Testis (tissue), 2 donors: ENCODE results near the gene HLA-DOA.

Source experiments
- POLR2A ChIP-seq: fragments of 450-650 bp; IDR thresholded peaks from one replicate; pipeline ENCODE4 v1.6.1; 2017; ENCODE audit warnings: antibody characterized with exemption, mild to moderate bottlenecking, moderate library complexity
- TF ChIP-seq, protein P1 (sequence below), 3 experiments: fragments of 450-650 bp in 2 of 3; fragments of 200-600 bp in 1 of 3; sonication (generic) in 1 of 3; IDR thresholded peaks; one replicate each; pipeline ENCODE4 v1.5.1; 2016 to 2019; ENCODE audit warnings: antibody characterized with exemption in 3 of 3, mild to moderate bottlenecking in 2 of 3, moderate library complexity in 1 of 3

DNA sequence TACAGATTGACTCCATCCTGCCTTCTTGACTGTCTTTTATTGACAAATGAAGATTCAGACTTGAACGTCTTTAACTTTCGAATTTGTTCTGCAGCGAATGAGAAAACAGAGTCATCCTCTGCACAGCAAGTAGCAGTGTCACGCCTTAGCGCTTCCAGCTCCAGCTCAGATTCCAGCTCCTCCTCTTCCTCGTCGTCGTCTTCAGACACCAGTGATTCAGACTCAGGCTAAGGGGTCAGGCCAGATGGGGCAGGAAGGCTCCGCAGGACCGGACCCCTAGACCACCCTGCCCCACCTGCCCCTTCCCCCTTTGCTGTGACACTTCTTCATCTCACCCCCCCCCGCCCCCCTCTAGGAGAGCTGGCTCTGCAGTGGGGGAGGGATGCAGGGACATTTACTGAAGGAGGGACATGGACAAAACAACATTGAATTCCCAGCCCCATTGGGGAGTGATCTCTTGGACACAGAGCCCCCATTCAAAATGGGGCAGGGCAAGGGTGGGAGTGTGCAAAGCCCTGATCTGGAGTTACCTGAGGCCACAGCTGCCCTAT, 28.8 kb downstream of the HLA-DOA start:
- no peak for TF ChIP-seq POLR2A
- TF ChIP-seq, protein P1, sequence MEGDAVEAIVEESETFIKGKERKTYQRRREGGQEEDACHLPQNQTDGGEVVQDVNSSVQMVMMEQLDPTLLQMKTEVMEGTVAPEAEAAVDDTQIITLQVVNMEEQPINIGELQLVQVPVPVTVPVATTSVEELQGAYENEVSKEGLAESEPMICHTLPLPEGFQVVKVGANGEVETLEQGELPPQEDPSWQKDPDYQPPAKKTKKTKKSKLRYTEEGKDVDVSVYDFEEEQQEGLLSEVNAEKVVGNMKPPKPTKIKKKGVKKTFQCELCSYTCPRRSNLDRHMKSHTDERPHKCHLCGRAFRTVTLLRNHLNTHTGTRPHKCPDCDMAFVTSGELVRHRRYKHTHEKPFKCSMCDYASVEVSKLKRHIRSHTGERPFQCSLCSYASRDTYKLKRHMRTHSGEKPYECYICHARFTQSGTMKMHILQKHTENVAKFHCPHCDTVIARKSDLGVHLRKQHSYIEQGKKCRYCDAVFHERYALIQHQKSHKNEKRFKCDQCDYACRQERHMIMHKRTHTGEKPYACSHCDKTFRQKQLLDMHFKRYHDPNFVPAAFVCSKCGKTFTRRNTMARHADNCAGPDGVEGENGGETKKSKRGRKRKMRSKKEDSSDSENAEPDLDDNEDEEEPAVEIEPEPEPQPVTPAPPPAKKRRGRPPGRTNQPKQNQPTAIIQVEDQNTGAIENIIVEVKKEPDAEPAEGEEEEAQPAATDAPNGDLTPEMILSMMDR (IDR thresholded peaks at IDR 0.05): no peak
